IgD-negative memory B cell (primary cell): ENCODE results near the gene EXOC6. TPM values are rescaled to one million over a fixed set of nuclear protein-coding genes. Genes with fewer than 3 reads are reported as not detected.

Experiments used
- H3K27ac Mint-ChIP-seq, 3 donors: one replicate each; pipeline ENCODE4 v1.8.0; 2020 to 2022; ENCODE audit warnings: mild to moderate bottlenecking in 3 of 3, mixed read lengths in 3 of 3, moderate library complexity in 1 of 3
- H3K27me3 Mint-ChIP-seq: one replicate; pipeline ENCODE4 v1.8.0; 2021; ENCODE audit warnings: mixed read lengths
- H3K36me3 Mint-ChIP-seq: one replicate; pipeline ENCODE4 v1.8.0; 2020; ENCODE audit warnings: mild to moderate bottlenecking, mixed read lengths
- H3K4me1 Mint-ChIP-seq, 3 donors: one replicate each; pipeline ENCODE4 v1.8.0; 2020 to 2022; ENCODE audit warnings: mixed read lengths in 3 of 3, mild to moderate bottlenecking in 1 of 3
- H3K4me3 Mint-ChIP-seq, 4 donors: one replicate each; pipeline ENCODE4 v1.8.0; 2020 to 2022; ENCODE audit warnings: mild to moderate bottlenecking in 4 of 4, mixed read lengths in 4 of 4, moderate library complexity in 3 of 4
- H3K9me3 Mint-ChIP-seq, 3 donors: one replicate each; pipeline ENCODE4 v1.8.0; 2020 to 2021; ENCODE audit warnings: mixed read lengths in 3 of 3, mild to moderate bottlenecking in 1 of 3
- polyA plus RNA-seq: library from polyadenylated mRNA; unstranded; fragments of 300-500 nt; fragmentation: Illumina TruSeq; gene quantifications from one replicate; pipeline ENCODE4 v1.2.3, GENCODE V29; 2021

EXOC6 gene
- polyA plus RNA-seq, 1 donor from 2014 or later = 12.4 TPM

DNA sequence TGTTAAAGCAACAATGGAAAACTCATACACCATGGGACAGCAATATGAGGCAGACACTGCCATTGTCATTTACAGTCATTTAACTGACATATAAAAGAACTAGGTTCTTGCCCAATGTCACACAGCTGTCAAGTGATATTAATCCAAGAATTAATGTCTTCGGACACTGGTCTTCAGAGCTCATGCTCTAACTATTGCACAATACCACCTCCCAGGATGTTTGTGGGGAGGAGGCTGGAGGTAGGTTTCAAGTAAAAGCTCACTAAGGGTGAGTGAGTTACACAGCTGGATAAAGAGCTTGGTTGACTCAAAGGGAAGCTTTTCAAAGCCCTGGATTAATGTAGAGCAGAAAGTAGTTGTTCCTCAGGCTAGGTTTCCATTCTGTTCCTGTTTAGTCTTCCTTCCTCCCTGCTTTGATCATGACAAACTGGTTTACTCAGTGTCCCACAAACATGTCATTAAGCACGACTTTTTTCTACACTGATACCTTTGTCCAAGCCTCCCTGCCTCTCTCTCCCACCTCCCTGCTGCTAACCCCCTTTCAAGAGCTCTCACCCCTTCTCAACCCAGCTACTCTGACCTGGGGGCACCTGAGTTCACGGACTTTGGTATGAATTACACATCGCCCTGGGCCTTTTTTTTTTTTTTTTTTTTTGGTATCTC is 987 bp upstream of the EXOC6 start:
- Mint-ChIP-seq H3K36me3 (peaks cover 3% of the 10 kb centered on the region), H3K9me3 (no peaks in the 10 kb centered on the region), H3K27ac (peak overlapping the region in 2 of 3 donors; percentile 89 to 94), H3K27me3 (no peaks in the 10 kb centered on the region), H3K4me1 (peaks cover 25 to 29% (median 28%) of the 10 kb centered on the region in 3 donors), H3K4me3 (peak overlapping the region; percentile 84 to 98 (median 92))

DNA sequence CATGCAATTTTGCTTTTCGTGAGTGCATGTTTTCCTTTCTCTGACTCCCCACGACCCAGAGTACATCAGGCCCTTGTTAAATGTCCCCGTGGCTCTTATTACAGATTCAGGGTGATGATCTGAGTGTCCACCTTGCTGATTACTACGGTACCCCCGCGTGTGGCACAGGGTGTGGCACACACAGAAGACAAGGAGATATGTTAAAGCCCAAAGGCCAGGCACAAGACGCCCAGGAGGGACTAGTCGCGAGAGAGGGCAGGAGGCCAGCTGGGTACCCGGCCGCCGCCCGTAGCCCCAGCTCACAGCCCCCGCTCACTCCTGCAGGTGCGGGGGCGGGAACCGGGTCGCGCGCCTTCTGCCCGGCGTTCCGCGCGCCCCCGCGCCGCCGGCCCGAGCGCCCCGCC is 281 bp upstream of the EXOC6 start:
- H3K36me3 Mint-ChIP-seq = peaks cover 4% of the 10 kb centered on the region
- no peaks in the 10 kb centered on the region for H3K9me3 Mint-ChIP-seq
- peaks cover 25 to 32% (median 31%) of the 10 kb centered on the region in 3 donors for H3K4me1 Mint-ChIP-seq
- H3K27ac Mint-ChIP-seq = peak overlapping the region; percentile 86 to 94 (median 94)
- no peaks in the 10 kb centered on the region for H3K27me3 Mint-ChIP-seq
- H3K4me3 Mint-ChIP-seq = peak overlapping the region; percentile 84 to 98 (median 94)

DNA sequence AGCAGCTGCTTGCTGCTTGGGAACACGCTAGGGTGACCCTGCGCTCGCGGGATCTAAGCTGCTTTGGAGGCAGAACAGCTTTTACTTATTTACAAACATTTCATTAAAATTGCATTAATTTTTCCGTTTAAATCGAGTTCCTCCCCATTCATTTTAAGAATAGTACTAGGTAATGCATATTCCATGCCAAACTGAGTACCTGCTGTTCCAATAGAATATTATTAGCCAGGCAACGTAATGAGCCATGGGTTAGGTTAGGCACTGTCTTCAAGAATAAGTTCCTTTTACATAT is 860 bp downstream of the EXOC6 start:
- peak overlapping the region in 2 of 3 donors; percentile 16 to 94 for H3K27ac Mint-ChIP-seq
- no peaks in the 10 kb centered on the region for H3K9me3 Mint-ChIP-seq
- peak overlapping the region; percentile 84 to 98 (median 92) for H3K4me3 Mint-ChIP-seq
- H3K27me3 Mint-ChIP-seq = no peaks in the 10 kb centered on the region
- H3K36me3 Mint-ChIP-seq = peaks cover 2% of the 10 kb centered on the region
- H3K4me1 Mint-ChIP-seq = peaks cover 27 to 35% (median 34%) of the 10 kb centered on the region in 3 donors

DNA sequence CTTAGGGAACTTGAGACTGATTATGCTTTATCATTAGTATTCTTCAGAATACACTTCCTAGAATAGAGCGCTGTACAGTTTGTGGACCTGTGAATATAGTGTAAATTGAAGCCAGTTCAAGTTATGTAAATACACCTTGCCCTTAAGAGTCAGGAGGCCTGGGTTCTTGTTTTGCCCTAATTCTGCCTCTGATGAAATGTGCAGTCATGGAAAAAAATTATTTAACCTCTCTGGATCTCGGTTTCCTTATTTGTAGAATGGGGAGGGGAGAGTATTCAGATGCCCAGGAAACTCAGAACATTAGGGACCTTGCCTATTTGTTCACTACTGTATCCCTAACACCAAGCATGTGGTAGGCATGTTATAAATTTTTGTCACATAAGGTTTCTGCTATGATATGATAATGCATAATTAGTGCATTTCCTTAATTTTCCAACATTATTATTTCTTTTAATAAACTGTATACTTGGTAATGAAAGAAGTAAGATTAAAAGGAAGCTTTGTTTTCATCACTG is 1.3 kb downstream of the EXOC6 start:
- Mint-ChIP-seq H3K27ac (peak overlapping the region in 2 of 3 donors; percentile 16 to 94), H3K9me3 (no peaks in the 10 kb centered on the region), H3K36me3 (peaks cover 2% of the 10 kb centered on the region), H3K27me3 (no peaks in the 10 kb centered on the region), H3K4me3 (peak overlapping the region; percentile 84 to 98 (median 92)), H3K4me1 (peaks cover 28 to 39% (median 37%) of the 10 kb centered on the region in 3 donors)

DNA sequence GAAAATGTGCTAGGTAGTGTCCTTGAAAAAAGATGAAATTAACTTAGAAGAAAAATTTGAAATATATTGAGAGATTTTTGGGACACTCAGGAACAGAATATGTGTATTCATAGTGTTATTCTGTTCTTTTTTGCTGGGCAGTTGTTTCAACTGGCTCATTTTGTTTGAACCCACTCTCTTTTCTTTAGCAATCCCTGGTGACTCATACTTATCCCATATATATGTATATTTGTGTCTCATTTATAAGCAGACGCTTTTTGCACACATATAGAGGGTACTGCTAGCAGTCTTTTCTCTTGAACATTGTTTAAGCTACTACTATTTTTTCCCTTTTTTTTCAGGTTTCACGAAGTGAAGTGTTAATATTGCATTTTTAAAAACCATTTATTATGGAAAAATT is 1.9 kb downstream of the EXOC6 start:
- Mint-ChIP-seq H3K27me3 (no peaks in the 10 kb centered on the region), H3K9me3 (no peaks in the 10 kb centered on the region), H3K36me3 (peaks cover 2% of the 10 kb centered on the region), H3K27ac (no peak overlapping the region), H3K4me3 (peak overlapping the region in 1 of 4 donors; percentile 29), H3K4me1 (peaks cover 29 to 42% (median 41%) of the 10 kb centered on the region in 3 donors)

DNA sequence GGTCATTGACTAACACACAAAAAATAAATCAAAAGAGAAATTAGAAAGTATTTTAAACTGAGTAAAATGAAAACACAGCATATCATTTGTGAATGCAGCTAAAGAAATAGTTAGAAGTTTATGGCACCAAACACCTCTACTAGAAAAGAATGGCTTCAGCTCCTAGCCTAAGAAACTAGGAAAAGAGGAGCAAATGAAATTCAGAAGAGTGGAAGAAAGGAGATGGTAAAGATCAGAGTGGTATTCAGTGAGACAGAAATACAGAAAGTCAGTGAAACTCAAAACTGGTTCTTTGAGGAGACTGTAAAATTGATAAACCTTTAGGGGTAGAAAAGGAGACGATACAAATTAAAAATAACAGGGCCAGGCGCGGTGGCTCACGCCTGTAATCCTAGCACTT is 2.7 kb downstream of the EXOC6 start:
- peaks cover 0 to under 1% (median 0%) of the 10 kb centered on the region in 3 donors for H3K9me3 Mint-ChIP-seq
- H3K27ac Mint-ChIP-seq = no peak overlapping the region
- H3K4me3 Mint-ChIP-seq = peak overlapping the region in 1 of 4 donors; percentile 54
- H3K27me3 Mint-ChIP-seq = no peaks in the 10 kb centered on the region
- peaks cover 2% of the 10 kb centered on the region for H3K36me3 Mint-ChIP-seq
- H3K4me1 Mint-ChIP-seq = peaks cover 26 to 39% (median 39%) of the 10 kb centered on the region in 3 donors

DNA sequence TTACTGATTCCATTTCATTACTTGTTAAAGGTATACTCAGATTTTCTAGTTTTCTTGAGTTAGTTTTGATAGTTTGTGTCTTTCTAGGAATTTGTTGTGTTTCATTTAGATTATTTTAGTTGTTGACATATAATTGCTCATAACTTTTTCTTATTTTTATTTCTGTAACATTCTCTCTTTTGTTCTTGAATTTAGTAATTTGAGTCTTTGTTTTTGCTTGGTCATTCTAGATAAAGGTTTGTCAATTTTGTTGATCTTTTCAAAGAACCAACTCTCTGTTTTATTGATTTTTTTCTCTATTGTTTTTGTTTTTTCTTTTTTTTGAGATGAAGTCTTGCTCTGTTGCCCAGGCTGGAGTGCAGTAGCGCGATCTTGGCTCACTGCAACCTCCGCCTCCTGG is 7.2 kb downstream of the EXOC6 start:
- H3K9me3 Mint-ChIP-seq = peaks cover 3 to 22% (median 6%) of the 10 kb centered on the region in 3 donors
- no peak overlapping the region for H3K27ac Mint-ChIP-seq
- peaks cover 12 to 33% (median 24%) of the 10 kb centered on the region in 3 donors for H3K4me1 Mint-ChIP-seq
- H3K36me3 Mint-ChIP-seq = peaks cover 11% of the 10 kb centered on the region
- H3K4me3 Mint-ChIP-seq = no peak overlapping the region
- H3K27me3 Mint-ChIP-seq = no peaks in the 10 kb centered on the region

DNA sequence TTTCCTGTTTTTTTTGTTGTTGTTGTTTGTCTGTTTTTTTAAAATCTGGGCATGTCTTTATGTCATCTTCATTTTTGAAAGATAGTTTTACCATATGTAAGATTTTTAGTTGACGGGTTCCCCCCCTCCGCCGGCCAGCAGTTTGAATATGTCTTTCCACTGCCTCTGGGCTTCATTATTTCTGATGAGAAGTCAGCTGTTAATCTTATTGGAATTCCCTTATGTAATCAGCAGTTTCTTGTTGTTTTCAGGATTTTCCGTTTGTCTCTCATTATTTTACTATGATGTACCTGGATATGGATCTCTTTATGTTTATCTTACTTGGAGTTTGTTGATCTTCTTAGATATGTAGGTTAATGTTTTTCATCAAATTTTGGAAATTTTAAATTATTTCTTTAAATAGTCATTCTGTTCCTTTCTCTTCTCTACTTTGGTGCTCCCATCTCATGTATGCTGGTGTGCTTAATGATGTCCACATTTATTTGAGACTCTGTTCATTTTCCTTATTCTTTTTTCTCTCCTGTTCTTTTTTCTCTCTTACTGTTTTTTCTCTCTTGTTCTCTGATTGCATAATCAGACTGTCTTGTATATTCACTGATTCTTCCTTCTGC is 9.7 kb downstream of the EXOC6 start:
- H3K36me3 Mint-ChIP-seq = peaks cover 11% of the 10 kb centered on the region
- H3K4me1 Mint-ChIP-seq = peaks cover 14 to 37% (median 27%) of the 10 kb centered on the region in 3 donors
- peaks cover 3 to 22% (median 6%) of the 10 kb centered on the region in 3 donors for H3K9me3 Mint-ChIP-seq
- H3K27me3 Mint-ChIP-seq = no peaks in the 10 kb centered on the region
- H3K27ac Mint-ChIP-seq = no peak overlapping the region
- H3K4me3 Mint-ChIP-seq = no peak overlapping the region

DNA sequence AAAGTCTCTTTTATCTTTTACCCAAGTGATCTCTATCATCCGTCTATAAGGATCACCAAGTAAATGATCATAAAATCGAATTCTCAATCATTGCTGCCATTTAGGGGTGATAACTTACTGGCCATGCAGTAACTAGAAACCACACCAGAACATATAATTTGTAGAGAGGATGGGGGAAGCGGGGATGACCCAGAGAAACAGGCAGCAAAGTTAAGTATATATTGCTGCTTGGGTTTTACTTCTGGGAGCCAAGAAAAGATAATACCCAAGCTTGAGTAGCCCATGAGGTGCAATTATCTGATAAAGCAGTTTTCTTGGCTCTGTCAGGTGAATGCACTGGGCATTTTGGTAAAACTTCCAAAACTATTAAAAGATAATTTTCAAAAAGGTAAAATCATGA is 18.9 kb downstream of the EXOC6 start:
- H3K27me3 Mint-ChIP-seq = no peaks in the 10 kb centered on the region
- H3K27ac Mint-ChIP-seq = no peak overlapping the region
- peaks cover 9 to 17% (median 12%) of the 10 kb centered on the region in 3 donors for H3K4me1 Mint-ChIP-seq
- no peaks in the 10 kb centered on the region for H3K9me3 Mint-ChIP-seq
- peaks cover 7% of the 10 kb centered on the region for H3K36me3 Mint-ChIP-seq
- no peak overlapping the region for H3K4me3 Mint-ChIP-seq

DNA sequence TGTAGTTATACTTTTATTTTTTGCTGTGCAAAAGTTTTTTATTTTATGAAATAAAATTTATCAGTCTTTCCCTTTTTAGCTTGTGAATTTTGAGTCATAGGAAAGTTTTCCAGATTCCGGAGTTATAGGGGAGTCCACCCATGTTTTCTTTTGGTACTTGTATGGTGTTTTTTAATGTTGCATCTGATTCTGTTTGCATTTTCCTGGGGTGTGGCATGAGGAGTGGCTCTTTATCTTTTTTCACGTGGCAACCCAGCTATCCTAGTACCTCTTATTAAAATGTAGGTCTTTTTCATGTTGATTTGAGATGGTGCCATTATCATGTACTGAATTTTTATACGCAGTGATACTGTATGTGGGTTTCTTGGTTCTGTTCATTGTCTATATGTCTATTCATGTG is 19.7 kb downstream of the EXOC6 start:
- Mint-ChIP-seq H3K4me3 (no peak overlapping the region), H3K9me3 (no peaks in the 10 kb centered on the region), H3K36me3 (peaks cover 6% of the 10 kb centered on the region), H3K4me1 (peaks cover 12 to 21% (median 15%) of the 10 kb centered on the region in 3 donors), H3K27ac (no peak overlapping the region), H3K27me3 (no peaks in the 10 kb centered on the region)

DNA sequence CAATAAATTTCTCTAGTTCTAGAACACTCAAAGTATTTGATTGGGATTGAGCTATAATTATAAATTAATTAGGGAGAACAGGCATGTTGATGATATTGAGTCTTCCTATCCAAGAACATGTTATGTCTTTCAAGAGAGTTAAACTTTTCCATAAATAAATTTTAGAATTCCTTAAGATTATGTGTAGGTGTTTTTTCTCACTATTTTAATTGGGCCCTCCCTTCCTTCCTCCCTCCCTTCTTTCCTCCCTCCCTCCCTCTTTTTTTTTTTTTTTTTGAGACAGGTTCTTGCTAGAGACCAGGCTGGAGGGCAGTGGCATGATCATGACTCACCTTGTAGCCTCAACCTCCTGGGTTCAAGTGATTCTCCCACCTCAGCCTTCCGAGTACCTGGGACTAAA is 20.2 kb downstream of the EXOC6 start:
- Mint-ChIP-seq H3K9me3 (no peaks in the 10 kb centered on the region), H3K27me3 (no peaks in the 10 kb centered on the region), H3K36me3 (peaks cover 6% of the 10 kb centered on the region), H3K4me1 (peaks cover 14 to 22% (median 17%) of the 10 kb centered on the region in 3 donors), H3K4me3 (no peak overlapping the region), H3K27ac (no peak overlapping the region)

DNA sequence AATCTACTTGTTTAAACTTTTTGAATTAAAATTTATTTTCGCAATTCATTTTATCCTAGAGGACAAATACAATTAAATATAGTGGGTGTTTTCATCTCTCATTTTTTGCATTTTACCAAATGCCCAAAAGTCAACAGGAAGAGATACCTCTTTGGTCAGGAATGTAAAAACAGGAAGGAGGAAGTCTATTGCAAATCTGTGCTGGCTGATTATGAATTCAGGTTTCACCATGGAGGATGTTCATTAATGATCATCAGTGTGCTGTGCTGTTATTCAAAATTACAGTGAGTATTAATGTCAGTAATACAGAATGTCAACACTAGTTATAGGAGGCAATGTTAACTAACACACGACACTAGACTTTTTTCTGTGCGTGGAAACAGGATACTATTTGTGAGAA is 24.7 kb downstream of the EXOC6 start:
- Mint-ChIP-seq H3K36me3 (peaks cover 3% of the 10 kb centered on the region), H3K27me3 (no peaks in the 10 kb centered on the region), H3K4me3 (peak overlapping the region in 1 of 4 donors; percentile 67), H3K4me1 (peaks cover 22 to 46% (median 36%) of the 10 kb centered on the region in 3 donors), H3K27ac (no peak overlapping the region), H3K9me3 (no peaks in the 10 kb centered on the region)

DNA sequence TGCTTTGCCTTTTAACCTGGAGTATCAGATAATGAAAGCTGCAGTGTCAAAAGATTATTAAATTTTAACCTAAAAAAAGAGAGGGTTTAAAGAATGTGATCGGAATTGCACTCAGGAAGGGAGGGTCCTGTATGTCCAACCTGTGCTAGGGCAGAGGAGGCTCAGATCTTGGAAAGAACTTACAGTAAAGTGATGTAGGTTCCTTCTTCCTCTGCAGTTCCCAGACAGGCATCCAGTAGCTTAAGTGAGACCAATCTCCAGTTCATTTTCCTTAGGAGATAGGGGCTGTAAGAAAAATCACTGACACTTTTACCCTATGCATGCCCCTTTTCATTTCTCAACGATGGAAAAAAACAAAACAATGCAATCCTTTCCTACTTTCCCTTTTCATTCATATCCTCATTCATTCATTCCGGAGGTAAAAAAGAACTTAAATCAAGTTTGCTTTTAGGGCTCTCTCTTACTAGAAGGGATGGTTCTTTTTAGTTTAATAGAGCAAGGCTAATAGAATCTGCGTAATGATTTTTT is 28.3 kb downstream of the EXOC6 start:
- H3K27ac Mint-ChIP-seq = no peak overlapping the region
- H3K27me3 Mint-ChIP-seq = no peaks in the 10 kb centered on the region

DNA sequence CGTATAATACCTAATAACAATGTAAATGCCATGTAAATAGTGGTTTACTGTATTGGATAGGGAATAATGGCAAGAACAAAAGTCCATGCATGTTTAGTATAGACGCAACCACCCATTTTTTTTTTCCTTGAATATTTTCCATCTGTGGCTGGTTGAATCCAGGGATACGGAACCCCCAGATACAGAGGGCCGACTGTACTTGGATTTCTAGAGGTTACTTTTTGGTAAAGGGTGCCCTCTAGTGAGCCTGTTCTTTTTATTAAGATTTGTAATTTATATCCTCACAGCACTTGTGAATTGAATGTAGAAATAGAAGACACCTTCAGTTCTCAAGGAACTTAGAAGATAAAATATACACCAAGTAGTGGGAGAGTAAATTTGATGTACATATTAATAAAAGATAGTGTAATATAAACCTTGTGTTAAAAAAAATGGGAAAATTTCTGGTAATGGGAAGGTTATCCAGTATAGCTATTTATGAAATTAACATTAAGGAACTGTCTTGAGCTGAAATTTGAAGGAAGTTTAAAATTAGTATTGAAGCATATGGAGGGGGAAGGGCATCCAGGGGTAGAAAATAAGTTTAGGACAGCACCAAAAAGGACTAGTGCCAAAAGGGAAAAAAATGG is 32.0 kb downstream of the EXOC6 start:
- H3K27ac Mint-ChIP-seq = peak overlapping the region in 1 of 3 donors; percentile 50
- no peaks in the 10 kb centered on the region for H3K27me3 Mint-ChIP-seq
- H3K4me1 Mint-ChIP-seq = peaks cover 17 to 37% (median 25%) of the 10 kb centered on the region in 3 donors
- H3K9me3 Mint-ChIP-seq = no peaks in the 10 kb centered on the region
- no peaks in the 10 kb centered on the region for H3K36me3 Mint-ChIP-seq
- H3K4me3 Mint-ChIP-seq = no peak overlapping the region

More for the DNA sequence above, 28.3 kb downstream of the EXOC6 start:
- Mint-ChIP-seq H3K9me3 (no peaks in the 10 kb centered on the region), H3K4me3 (no peak overlapping the region), H3K36me3 (peaks cover 3% of the 10 kb centered on the region), H3K4me1 (peaks cover 22 to 59% (median 37%) of the 10 kb centered on the region in 3 donors)

DNA sequence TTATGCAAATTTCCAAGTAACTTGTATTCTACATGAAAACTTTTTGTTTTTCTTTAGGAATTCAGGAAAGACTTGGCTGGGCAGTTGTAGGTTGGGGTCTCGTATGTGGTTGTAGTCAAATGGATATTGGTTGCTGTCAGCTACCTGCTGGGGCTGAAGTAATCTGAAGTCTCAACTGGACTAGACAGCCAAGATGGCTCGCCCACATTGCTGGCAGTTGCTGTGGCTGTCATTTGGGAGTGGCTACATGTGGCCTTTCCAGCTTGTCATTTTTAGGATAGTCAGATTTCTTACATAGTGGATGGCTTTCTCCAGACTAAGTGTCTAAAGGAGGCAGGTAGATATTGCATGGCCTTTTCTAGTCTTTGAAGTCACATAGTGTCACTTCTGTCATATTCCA is 32.6 kb downstream of the EXOC6 start:
- H3K27me3 Mint-ChIP-seq = no peaks in the 10 kb centered on the region
- H3K27ac Mint-ChIP-seq = no peak overlapping the region
- H3K4me3 Mint-ChIP-seq = no peak overlapping the region
- peaks cover 17 to 36% (median 25%) of the 10 kb centered on the region in 3 donors for H3K4me1 Mint-ChIP-seq
- no peaks in the 10 kb centered on the region for H3K36me3 Mint-ChIP-seq
- no peaks in the 10 kb centered on the region for H3K9me3 Mint-ChIP-seq
